MM.1S (cell line): ENCODE data around the gene CYGB.

Experiments
- DNase-seq: peaks from one replicate; pipeline ENCODE4 v3.0.0-alpha.2; 2015
- H2AFZ ChIP-seq: fragments of 300-600 bp; sonication (generic); 2 replicates; pipeline ENCODE4 v1.6.0; 2016; ENCODE audit warnings: antibody characterized with exemption, low read length
- H3F3A ChIP-seq: fragments of 300-600 bp; sonication (generic); 2 replicates; pipeline ENCODE4 v1.6.1; 2016; ENCODE audit warnings: mild to moderate bottlenecking, antibody characterized with exemption, low read length, moderate library complexity, mixed read lengths; ENCODE audit not compliant: insufficient read depth
- H3K27ac ChIP-seq: fragments of 300-600 bp; sonication (generic); 2 replicates; pipeline ENCODE4 v1.5.1; 2016; ENCODE audit warnings: mild to moderate bottlenecking, low read length
- H3K27me3 ChIP-seq: fragments of 300-600 bp; sonication (generic); replicated peaks from 2 replicates; pipeline ENCODE4 v1.6.0; 2016; ENCODE audit warnings: low read length; ENCODE audit not compliant: insufficient read depth
- H3K36me3 ChIP-seq: fragments of 300-600 bp; sonication (generic); replicated peaks from 2 replicates; pipeline ENCODE4 v1.6.1; 2016; ENCODE audit warnings: mild to moderate bottlenecking, low read length, mixed read lengths; ENCODE audit not compliant: insufficient read depth
- H3K4me1 ChIP-seq: fragments of 300-600 bp; sonication (generic); 2 replicates; pipeline ENCODE4 v1.6.1; 2016; ENCODE audit warnings: low read length, mixed read lengths
- H3K4me2 ChIP-seq: fragments of 300-600 bp; sonication (generic); 2 replicates; pipeline ENCODE4 v1.6.0; 2016; ENCODE audit warnings: low read depth, low read length
- H3K4me3 ChIP-seq: fragments of 300-600 bp; sonication (generic); 2 replicates; pipeline ENCODE4 v1.5.1; 2016; ENCODE audit warnings: low read length, mixed read lengths
- H3K79me2 ChIP-seq: fragments of 300-600 bp; sonication (generic); 2 replicates; pipeline ENCODE4 v1.6.1; 2016; ENCODE audit warnings: mixed run types, low read length, mixed read lengths
- H3K9ac ChIP-seq: fragments of 300-600 bp; sonication (generic); 2 replicates; pipeline ENCODE4 v1.6.1; 2016; ENCODE audit warnings: low read length, mixed read lengths
- H3K9me2 ChIP-seq: fragments of 300-600 bp; sonication (generic); replicated peaks from 2 replicates; pipeline ENCODE4 v1.6.1; 2016; ENCODE audit warnings: mild to moderate bottlenecking, low read length, mixed read lengths; ENCODE audit not compliant: insufficient read depth
- H3K9me3 ChIP-seq: fragments of 300-600 bp; sonication (generic); replicated peaks from 2 replicates; pipeline ENCODE4 v1.6.1; 2016; ENCODE audit warnings: mild to moderate bottlenecking, low read length, mixed read lengths; ENCODE audit not compliant: insufficient read depth
- H4K20me1 ChIP-seq: fragments of 300-600 bp; sonication (generic); 2 replicates; pipeline ENCODE4 v1.6.1; 2016; ENCODE audit warnings: mild to moderate bottlenecking, low read length, moderate library complexity, mixed read lengths; ENCODE audit not compliant: insufficient read depth
- CTCF ChIP-seq: fragments of 300-600 bp; sonication (generic); IDR thresholded peaks from 2 replicates; pipeline ENCODE4 v1.5.1; 2016; ENCODE audit warnings: antibody characterized with exemption, low read length, mixed read lengths
- EZH2 ChIP-seq: fragments of 300-600 bp; sonication (generic); optimal IDR thresholded peaks from 2 replicates; pipeline ENCODE3; 2017; ENCODE audit warnings: low read depth, mild to moderate bottlenecking, antibody characterized with exemption, low read length, mixed read lengths
- EZH2phosphoT487 ChIP-seq: fragments of 300-600 bp; sonication (generic); IDR thresholded peaks from 2 replicates; pipeline ENCODE4 v1.6.1; 2018; ENCODE audit warnings: antibody characterized with exemption, low read length

Gene CYGB

DNA sequence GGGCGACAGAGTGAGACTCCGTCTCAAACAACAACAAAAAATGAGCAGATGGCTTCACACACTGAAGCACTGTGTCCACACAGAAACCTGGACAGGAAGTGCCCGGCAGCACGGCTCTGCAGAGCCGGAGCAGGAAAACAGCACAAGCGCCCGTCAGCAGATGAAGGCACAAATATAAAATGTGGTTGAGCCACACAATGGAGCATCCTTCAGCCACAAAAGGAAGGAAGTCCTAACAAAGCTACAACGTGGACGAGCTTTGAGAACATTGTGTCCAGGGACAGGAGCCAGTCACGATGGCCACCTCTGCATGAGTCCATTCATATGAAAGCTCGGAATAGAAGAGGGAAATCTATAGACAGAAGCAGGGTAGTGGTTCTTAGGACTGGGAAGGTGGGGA is 51.9 kb downstream of the CYGB start:
- peak; percentile 55 for DNase-seq
- Histone ChIP-seq H3F3A (peaks cover 41% of the 10 kb centered on the region), H4K20me1 (no peaks in the 10 kb centered on the region), H3K27ac (peak overlapping the region; percentile 74; the same call in 1 of the 2 replicates), H3K9me3 (no peaks in the 10 kb centered on the region), H3K9me2 (no peaks in the 10 kb centered on the region), H3K4me1 (peaks cover 33% of the 10 kb centered on the region), H3K27me3 (no peaks in the 10 kb centered on the region), H3K9ac (no peak overlapping the region; the same call in 1 of the 2 replicates), H3K36me3 (no peaks in the 10 kb centered on the region), H2AFZ (no peak overlapping the region), H3K4me3 (no peak overlapping the region), H3K4me2 (peak overlapping the region; percentile 27; the same call in 1 of the 2 replicates), H3K79me2 (peaks cover 1% of the 10 kb centered on the region)
- TF ChIP-seq CTCF (no peak), EZH2 (no peak), EZH2phosphoT487 (no peak)

DNA sequence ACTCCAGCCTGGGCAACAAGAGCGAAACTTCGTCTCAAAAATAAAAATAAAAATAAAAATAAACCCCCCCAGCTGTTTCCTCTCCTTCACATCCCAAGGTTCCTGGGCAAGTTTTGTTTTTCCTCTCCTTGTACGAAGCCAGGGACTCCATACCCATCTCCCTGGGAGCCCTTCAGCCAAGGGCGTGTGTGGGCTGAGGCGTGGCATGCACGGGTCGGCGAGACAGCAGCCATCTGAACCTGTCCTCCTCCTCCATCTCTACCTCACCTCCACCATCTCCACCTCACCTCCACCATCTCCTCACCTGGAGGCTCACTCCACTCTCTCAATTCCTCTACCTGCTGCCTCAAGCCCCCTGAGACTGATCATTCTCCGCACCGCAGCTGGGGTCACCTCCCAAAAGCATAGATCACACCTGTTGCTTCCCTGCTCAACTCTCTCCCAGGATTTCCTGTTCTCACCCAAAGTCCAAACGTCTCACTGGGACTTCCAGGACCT is 53.2 kb downstream of the CYGB start:
- no peak overlapping the region for H3K9ac ChIP-seq

DNA sequence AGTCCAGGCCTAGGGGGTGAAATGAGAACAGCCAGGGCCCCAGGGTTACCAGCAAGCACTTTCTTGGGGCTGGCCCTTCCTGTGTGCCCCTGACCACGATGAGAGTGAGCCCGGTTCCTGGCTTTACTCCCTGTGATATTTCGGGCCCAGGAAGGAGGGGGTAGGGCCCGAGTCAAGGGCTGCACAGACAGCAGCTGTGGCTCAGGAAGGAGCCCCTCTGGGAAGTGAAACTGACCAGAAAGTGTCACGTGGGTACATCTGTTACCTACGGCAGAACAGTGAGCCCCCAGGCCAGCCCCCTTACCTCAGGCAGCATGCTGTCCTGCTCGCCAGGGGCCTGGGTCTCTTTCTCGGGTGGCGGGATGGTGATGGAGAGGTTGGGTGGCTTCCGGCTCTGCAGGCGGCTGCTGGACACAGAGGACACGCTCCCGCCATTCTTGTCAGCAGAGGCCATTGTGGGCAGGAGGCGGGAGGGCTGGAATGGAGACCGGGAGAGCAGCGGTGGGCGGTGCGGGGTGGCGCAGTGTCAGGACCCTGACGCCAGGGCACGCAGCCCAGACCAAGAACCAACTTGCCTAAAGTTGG is 56.3 kb downstream of the CYGB start:
- Histone ChIP-seq H2AFZ (no peak overlapping the region), H3K9me2 (no peaks in the 10 kb centered on the region), H3K9ac (peak overlapping the region; percentile 84), H3K36me3 (no peaks in the 10 kb centered on the region), H3F3A (peaks cover 40% of the 10 kb centered on the region), H3K27me3 (no peaks in the 10 kb centered on the region), H3K79me2 (peaks cover 12% of the 10 kb centered on the region), H3K4me3 (peak overlapping the region; percentile 56), H4K20me1 (no peaks in the 10 kb centered on the region), H3K27ac (peak overlapping the region; percentile 94), H3K4me2 (peak overlapping the region; percentile 94), H3K9me3 (no peaks in the 10 kb centered on the region), H3K4me1 (peaks cover 35% of the 10 kb centered on the region)
- peak; percentile 93 for DNase-seq
- TF ChIP-seq CTCF (no peak), EZH2 (no peak), EZH2phosphoT487 (no peak)

More for the DNA sequence above, 53.2 kb downstream of the CYGB start:
- H3K4me2 ChIP-seq: no peak overlapping the region
- no peaks in the 10 kb centered on the region for H3K9me3 ChIP-seq
- no peak overlapping the region for H2AFZ ChIP-seq
- TF ChIP-seq EZH2: no peak
- TF ChIP-seq EZH2phosphoT487: no peak
- no peak for TF ChIP-seq CTCF
- peaks cover 9% of the 10 kb centered on the region for H3K79me2 ChIP-seq
- no peaks in the 10 kb centered on the region for H4K20me1 ChIP-seq
- H3K36me3 ChIP-seq: no peaks in the 10 kb centered on the region
- no peak for DNase-seq
- H3K27me3 ChIP-seq: no peaks in the 10 kb centered on the region
- peaks cover 46% of the 10 kb centered on the region for H3F3A ChIP-seq
- no peak overlapping the region for H3K27ac ChIP-seq
- H3K9me2 ChIP-seq: no peaks in the 10 kb centered on the region
- H3K4me3 ChIP-seq: no peak overlapping the region
- peaks cover 35% of the 10 kb centered on the region for H3K4me1 ChIP-seq
